Neural cell (in vitro differentiated cells): ENCODE measurements around the gene IQCM. TPM values are rescaled to one million over a fixed set of nuclear protein-coding genes. Genes with fewer than 3 reads are reported as not detected.
A peak's percentile ranks its signal among the peaks of the same experiment; 100 is the strongest.

Experiments
- H2AFZ ChIP-seq: fragments of 200-600, 300-800 bp; sonication (generic), shearing (Covaris generic); 2 replicates; pipeline ENCODE4 v1.6.0; 2014; ENCODE audit warnings: low read depth, mild to moderate bottlenecking, antibody characterized with exemption, low read length, moderate library complexity
- H3F3A ChIP-seq: fragments of 200-600 bp; shearing (Covaris generic); 2 replicates; pipeline ENCODE4 v1.6.1; 2016; ENCODE audit warnings: mild to moderate bottlenecking, moderate library complexity, mixed read lengths, antibody characterized with exemption, low read length; ENCODE audit not compliant: insufficient read depth, poor library complexity, severe bottlenecking
- H3K27ac ChIP-seq: fragments of 200-600, 300-800 bp; sonication (generic), shearing (Covaris generic); 2 replicates; pipeline ENCODE4 v1.5.1; 2014; ENCODE audit warnings: mild to moderate bottlenecking, low read length, moderate library complexity
- H3K27me3 ChIP-seq: fragments of 300-800, 200-600 bp; sonication (generic), shearing (Covaris generic); 2 replicates; pipeline ENCODE4 v1.6.0; 2014; ENCODE audit warnings: mild to moderate bottlenecking, low read depth, low read length, moderate library complexity; ENCODE audit not compliant: insufficient read depth
- H3K36me3 ChIP-seq: fragments of 300-800, 200-600 bp; sonication (generic), shearing (Covaris generic); 2 replicates; pipeline ENCODE4 v1.5.1; 2014; ENCODE audit warnings: mild to moderate bottlenecking, antibody characterized with exemption, low read length, moderate library complexity; ENCODE audit not compliant: insufficient read depth
- H3K4me2 ChIP-seq: fragments of 300-800, 200-600 bp; sonication (generic), shearing (Covaris generic); 2 replicates; pipeline ENCODE4 v1.6.0; 2014; ENCODE audit warnings: mild to moderate bottlenecking, low read length
- H3K4me3 ChIP-seq: fragments of 300-800, 200-600 bp; sonication (generic), shearing (Covaris generic); 2 replicates; pipeline ENCODE4 v1.5.1; 2014; ENCODE audit warnings: mild to moderate bottlenecking, low read length, moderate library complexity
- H3K79me2 ChIP-seq: fragments of 200-600 bp; shearing (Covaris generic); replicated peaks from 2 replicates; pipeline ENCODE4 v1.6.0; 2014; ENCODE audit warnings: mild to moderate bottlenecking, low read length, moderate library complexity; ENCODE audit not compliant: insufficient read depth
- H3K9ac ChIP-seq: fragments of 300-800, 200-600 bp; sonication (generic), shearing (Covaris generic); 2 replicates; pipeline ENCODE4 v1.6.1; 2016; ENCODE audit warnings: mild to moderate bottlenecking, low read length, mixed read lengths
- H3K9me2 ChIP-seq: fragments of 200-600 bp; shearing (Covaris generic); 2 replicates; pipeline ENCODE4 v1.6.1; 2016; ENCODE audit warnings: mild to moderate bottlenecking, low read length, mixed read lengths; ENCODE audit not compliant: insufficient read depth
- H3K9me3 ChIP-seq: fragments of 200-600, 300-800 bp; sonication (generic), shearing (Covaris generic); 2 replicates; pipeline ENCODE4 v1.6.1; 2016; ENCODE audit warnings: mild to moderate bottlenecking, mixed run types, low read length, moderate library complexity, mixed read lengths
- H4K20me1 ChIP-seq: fragments of 200-600 bp; shearing (Covaris generic); 2 replicates; pipeline ENCODE4 v1.6.1; 2016; ENCODE audit warnings: mild to moderate bottlenecking, mixed run types; ENCODE audit not compliant: insufficient read depth
- CTCF ChIP-seq: fragments of 450-650 bp; IDR thresholded peaks from 2 replicates; pipeline ENCODE4 v1.5.1; 2014; ENCODE audit warnings: antibody characterized with exemption, mild to moderate bottlenecking, moderate library complexity; ENCODE audit not compliant: poor library complexity, severe bottlenecking
- EP300 ChIP-seq: fragments of 450-650 bp; conservative IDR thresholded peaks from 2 replicates; pipeline ENCODE4 v1.6.1; 2014; ENCODE audit warnings: antibody characterized with exemption, mild to moderate bottlenecking, moderate library complexity; ENCODE audit not compliant: poor library complexity, severe bottlenecking
- EZH2 ChIP-seq: fragments of 200-600, 300-800 bp; shearing (Covaris generic), sonication (generic); IDR thresholded peaks from 2 replicates; pipeline ENCODE4 v1.6.1; 2014; ENCODE audit warnings: antibody characterized with exemption, low read length, borderline replicate concordance, mild to moderate bottlenecking; ENCODE audit not compliant: insufficient read depth, poor library complexity, severe bottlenecking
- MXI1 ChIP-seq: fragments of 450-650 bp; conservative IDR thresholded peaks from 2 replicates; pipeline ENCODE4 v1.6.1; 2014; ENCODE audit warnings: antibody characterized with exemption, mild to moderate bottlenecking; ENCODE audit not compliant: poor library complexity, severe bottlenecking
- POLR2AphosphoS5 ChIP-seq: IDR thresholded peaks from 2 replicates; pipeline ENCODE4 v1.6.1; 2012
- RAD21 ChIP-seq: fragments of 450-650 bp; conservative IDR thresholded peaks from 2 replicates; pipeline ENCODE4 v1.6.1; 2014; ENCODE audit warnings: antibody characterized with exemption, mild to moderate bottlenecking, moderate library complexity
- REST ChIP-seq: IDR thresholded peaks from 2 replicates; pipeline ENCODE4 v1.6.1; 2012; ENCODE audit warnings: borderline replicate concordance
- SMC3 ChIP-seq: fragments of 450-650 bp; conservative IDR thresholded peaks from 2 replicates; pipeline ENCODE4 v1.6.1; 2014; ENCODE audit warnings: antibody characterized with exemption, mild to moderate bottlenecking, moderate library complexity; ENCODE audit not compliant: poor library complexity
- TAF1 ChIP-seq: IDR thresholded peaks from 2 replicates; pipeline ENCODE4 v1.6.1; 2012; ENCODE audit warnings: low read depth
- polyA plus RNA-seq: library from polyadenylated mRNA; depleted of rRNA; stranded (reverse); fragments of >200 nt; gene quantifications from 2 replicates; pipeline ENCODE4 v1.2.3, GENCODE V29; 2014

IQCM gene
- polyA plus RNA-seq, 1 donor from 2014 or later, result not detected

- Histone ChIP-seq H2AFZ (no peak overlapping the region), H3K4me3 (no peak overlapping the region), H3K79me2 (no peaks in the 10 kb centered on the region), H3K36me3 (no peaks in the 10 kb centered on the region), H3K9me3 (no peaks in the 10 kb centered on the region), H3F3A (no peaks in the 10 kb centered on the region), H3K9ac (no peak overlapping the region), H4K20me1 (no peaks in the 10 kb centered on the region), H3K27me3 (no peaks in the 10 kb centered on the region), H3K9me2 (no peaks in the 10 kb centered on the region), H3K4me2 (no peak overlapping the region), H3K27ac (no peak overlapping the region)
- no peak for TF ChIP-seq EP300
- TF ChIP-seq MXI1, result no peak
- no peak for TF ChIP-seq EZH2
- no peak for TF ChIP-seq SMC3
- no peak for TF ChIP-seq RAD21
- no peak for TF ChIP-seq TAF1
These were observed 139.6 kb downstream of the IQCM start for GRCh38 chr4:149676076-149676475.

- no peaks in the 10 kb centered on the region for H3F3A ChIP-seq
These were observed 169.9 kb downstream of the IQCM start for GRCh38 chr4:149645790-149646189.

GRCh38 chr4:149638073-149638472 is 177.6 kb downstream of the IQCM start:
- Histone ChIP-seq H3K27ac (no peak overlapping the region), H3K27me3 (no peaks in the 10 kb centered on the region), H3K4me3 (no peak overlapping the region), H3K79me2 (no peaks in the 10 kb centered on the region), H3K9me2 (no peaks in the 10 kb centered on the region), H3F3A (no peaks in the 10 kb centered on the region), H3K4me2 (no peak overlapping the region), H2AFZ (no peak overlapping the region), H4K20me1 (no peaks in the 10 kb centered on the region), H3K9me3 (no peaks in the 10 kb centered on the region), H3K9ac (no peak overlapping the region), H3K36me3 (no peaks in the 10 kb centered on the region)
- TF ChIP-seq EZH2, result no peak
- no peak for TF ChIP-seq MXI1
- no peak for TF ChIP-seq POLR2AphosphoS5
- TF ChIP-seq TAF1, result no peak
- no peak for TF ChIP-seq SMC3
- TF ChIP-seq EP300, result no peak
- TF ChIP-seq CTCF, result no peak
- TF ChIP-seq REST, result no peak
- TF ChIP-seq RAD21, result no peak

More at GRCh38 chr4:149645790-149646189, 169.9 kb downstream of the IQCM start:
- H3K27me3 ChIP-seq, result no peaks in the 10 kb centered on the region
- no peak overlapping the region for H3K4me2 ChIP-seq
- H2AFZ ChIP-seq, result no peak overlapping the region
- no peaks in the 10 kb centered on the region for H4K20me1 ChIP-seq
- no peak overlapping the region for H3K27ac ChIP-seq
- no peak overlapping the region for H3K9ac ChIP-seq
- no peak overlapping the region for H3K4me3 ChIP-seq
- H3K9me2 ChIP-seq, result no peaks in the 10 kb centered on the region
- no peaks in the 10 kb centered on the region for H3K79me2 ChIP-seq
- no peaks in the 10 kb centered on the region for H3K9me3 ChIP-seq
- no peaks in the 10 kb centered on the region for H3K36me3 ChIP-seq
- TF ChIP-seq CTCF (no peak), POLR2AphosphoS5 (no peak), EZH2 (no peak), TAF1 (no peak), SMC3 (no peak), EP300 (no peak), RAD21 (peak; percentile 49)
